HG03039 (cell line): ENCODE data around the gene IGFN1.

Experiments
- ATAC-seq: cut with Tn5 transposase; IDR thresholded peaks from one replicate; pipeline ENCODE4 v1.9.1; 2021; ENCODE audit warnings: mild to moderate bottlenecking, moderate library complexity; ENCODE audit not compliant: unreplicated experiment

Gene IGFN1

DNA sequence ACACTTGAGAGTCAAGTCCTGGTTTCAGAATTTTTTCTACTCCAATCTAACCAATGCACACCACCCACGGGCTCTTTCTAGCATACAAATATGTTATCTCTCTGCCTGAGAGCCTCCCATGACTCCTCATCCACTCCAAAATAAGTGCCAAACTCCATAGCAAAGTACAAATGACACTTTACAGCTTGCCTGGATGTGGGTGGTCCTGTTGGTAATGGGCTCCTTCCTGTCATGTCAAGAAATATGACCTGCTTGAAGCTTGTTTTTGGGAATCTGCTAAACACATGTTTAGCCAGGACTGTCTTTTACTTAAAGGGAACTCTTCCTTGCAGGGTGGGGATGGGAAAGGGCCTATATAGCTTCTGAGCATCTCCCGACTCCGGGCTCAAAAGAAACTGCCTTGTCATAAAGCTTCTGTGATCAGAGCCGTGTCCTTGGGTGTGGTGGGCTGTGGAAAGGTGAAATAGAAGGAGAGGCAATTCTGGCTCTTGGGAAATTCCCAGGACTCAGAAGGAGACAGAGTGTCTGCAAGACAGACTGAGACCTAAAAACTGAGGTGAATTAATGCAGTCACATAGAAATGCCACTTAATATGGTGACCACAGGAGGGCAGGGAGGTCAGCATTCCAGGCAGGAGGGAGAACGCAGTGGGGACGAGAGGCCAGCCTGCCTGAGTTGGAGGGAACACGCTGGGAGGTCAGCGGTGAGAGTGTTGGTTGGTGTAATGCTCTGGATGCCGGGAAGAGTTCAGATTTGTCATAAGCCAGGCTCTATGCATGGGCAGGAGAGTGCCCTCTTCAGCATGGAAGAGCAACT, 6.1 kb upstream of the IGFN1 start:
- no peak for ATAC-seq

DNA sequence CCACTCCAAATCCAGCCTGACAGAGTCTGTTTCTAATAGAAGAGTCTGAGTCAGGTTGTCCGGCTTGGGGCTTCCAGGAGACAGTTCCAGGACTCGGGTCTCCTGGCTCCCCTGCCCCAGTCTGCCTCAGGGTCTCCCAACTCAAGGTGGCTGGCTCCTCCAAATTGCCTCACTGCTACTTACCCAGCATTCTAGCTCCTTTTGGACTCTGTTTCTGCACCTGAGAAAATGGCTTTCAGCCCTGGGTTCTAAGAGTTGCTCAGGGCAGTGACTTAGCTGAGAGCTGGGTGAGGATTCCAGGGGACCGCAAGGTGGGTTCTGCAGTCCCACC, 5.5 kb upstream of the IGFN1 start:
- no peak for ATAC-seq

DNA sequence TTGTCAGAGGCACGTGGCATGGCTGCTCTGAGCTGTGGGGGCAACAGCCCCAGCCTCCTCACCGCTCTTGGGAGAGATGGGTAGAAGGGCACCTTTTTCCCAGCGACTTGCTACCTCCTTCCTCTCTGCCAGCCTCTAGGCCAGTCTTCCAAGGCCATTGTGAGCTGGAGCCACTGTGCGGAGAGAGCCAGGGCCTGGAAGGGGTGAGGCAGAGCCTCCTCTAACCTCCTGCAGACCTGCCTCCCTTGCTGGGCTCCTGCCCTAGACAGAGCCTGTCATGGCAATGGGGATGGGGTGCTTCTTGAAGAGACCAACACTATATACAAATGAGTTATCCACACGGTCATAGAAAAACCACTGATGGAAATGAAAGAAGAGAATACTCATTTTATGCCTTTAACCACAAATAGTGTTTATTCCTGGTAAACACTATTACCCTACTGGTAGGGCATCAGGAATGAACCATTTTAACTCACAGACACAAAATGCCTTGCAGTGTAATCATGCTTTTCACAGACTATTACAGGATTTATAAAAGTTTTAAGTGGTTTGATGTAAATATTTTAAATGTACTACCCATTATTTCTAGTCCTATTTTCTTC, 5.0 kb upstream of the IGFN1 start:
- no peak for ATAC-seq

DNA sequence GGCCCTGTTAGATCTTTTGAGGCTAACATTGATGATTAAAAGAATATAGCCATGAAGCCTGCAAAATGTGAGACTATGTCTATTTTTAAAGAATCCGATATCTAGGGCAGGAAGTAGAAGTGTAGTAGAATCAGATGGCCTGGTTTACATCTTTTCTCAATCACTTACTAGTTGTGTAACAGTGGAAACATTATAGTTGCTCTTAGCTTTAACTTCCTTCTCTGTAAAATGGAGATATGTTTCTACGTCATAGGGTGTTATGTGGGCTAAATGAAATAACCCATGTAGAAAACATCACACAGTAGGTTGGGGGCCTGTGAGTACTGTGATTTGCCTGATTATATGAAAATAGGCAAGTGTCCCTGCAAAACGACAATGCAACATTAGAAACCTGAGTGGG, 4.4 kb upstream of the IGFN1 start:
- no peak for ATAC-seq

DNA sequence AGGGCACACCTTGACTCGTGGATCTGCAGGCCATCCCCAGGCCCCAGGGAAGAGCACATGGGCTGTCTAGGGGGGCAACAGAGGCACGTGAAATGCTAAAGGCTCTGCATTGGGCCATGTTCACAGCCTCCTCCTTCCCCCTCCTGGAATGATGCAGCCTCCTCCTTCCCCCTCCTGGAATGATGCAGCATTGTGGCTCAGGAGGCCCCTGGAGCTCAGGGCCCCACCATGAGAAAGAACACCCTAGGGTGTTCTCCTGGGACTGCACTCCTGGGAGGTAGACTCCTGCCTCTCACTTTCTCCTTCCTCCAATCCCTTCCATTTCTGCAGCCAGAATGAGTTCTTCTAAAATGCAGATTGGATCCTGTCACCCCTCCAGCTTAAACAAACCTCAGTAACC, 1.5 kb upstream of the IGFN1 start:
- ATAC-seq = no peak

DNA sequence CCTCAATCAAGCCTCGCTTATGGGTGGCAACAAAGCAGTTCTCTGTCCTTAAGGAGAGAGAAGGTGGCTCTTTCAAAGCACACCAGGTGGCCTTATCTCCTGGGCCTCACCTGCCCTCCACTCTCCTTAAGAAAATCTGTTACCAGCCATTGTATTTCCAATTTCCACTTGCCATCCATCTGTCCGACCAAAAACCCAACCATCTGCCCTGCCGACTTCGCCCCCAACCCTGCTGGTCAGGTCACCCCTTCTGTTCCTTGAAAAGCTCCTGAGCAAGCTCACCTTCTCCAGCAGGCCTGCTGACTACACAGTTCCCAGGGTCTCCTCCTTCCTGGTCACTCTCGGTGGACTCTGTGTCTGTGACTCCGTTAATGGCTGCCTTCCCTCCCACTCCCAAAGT, 619 bp upstream of the IGFN1 start:
- no peak for ATAC-seq

DNA sequence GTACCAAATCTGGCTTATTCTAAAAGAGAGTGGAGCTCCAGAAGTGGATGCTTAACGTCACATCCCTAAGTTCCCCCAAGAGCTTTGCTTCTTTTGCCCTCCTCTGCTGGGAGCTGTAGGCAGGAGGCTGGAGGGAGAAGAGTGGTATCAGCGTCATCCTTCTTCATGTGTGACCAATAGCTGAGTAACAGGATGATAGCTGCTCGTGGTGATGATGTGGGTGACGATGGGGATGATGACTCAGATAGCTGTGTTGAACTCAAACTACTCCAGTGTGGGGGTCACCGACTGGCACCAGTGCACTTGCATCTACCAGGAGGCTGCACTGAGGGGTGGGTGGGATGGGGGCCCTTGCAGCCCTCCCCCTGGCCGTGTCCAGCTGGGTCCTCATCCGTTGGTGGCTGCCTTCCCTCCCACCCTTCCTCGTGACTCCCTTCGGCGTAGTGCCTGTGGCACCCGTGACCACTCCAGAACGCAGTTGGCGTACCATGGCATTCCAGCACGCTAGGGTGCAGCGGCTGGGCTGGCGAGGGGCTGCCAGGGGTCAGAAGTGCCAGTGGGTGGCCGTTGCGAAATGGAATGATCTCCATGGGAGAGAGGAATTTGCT, 1.1 kb downstream of the IGFN1 start:
- no peak for ATAC-seq

DNA sequence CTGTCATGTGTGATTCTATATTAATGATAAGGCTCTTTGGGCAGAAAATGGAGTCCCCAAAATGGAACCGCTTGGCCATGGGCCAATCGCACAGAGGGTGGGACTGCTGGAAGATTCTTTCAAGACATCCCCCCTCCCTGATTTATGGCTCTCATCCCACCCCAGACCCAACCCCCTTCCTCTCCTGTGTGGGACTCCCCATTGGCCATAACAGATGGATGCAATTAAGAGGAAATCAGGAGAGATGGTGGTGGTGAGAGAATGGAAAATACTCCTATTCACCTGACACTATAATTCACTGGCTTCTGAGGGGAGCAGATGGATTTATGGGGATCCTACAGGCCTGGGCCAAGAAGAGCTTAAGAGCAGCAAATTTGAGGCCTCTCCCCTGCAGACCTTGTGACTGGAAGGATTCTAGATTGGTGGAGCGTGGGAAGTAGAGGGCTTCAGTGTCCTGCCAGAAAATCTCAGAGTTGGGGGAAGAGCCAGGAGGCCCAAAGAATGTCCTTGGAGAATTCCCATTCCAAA, 1.7 kb downstream of the IGFN1 start:
- no peak for ATAC-seq

DNA sequence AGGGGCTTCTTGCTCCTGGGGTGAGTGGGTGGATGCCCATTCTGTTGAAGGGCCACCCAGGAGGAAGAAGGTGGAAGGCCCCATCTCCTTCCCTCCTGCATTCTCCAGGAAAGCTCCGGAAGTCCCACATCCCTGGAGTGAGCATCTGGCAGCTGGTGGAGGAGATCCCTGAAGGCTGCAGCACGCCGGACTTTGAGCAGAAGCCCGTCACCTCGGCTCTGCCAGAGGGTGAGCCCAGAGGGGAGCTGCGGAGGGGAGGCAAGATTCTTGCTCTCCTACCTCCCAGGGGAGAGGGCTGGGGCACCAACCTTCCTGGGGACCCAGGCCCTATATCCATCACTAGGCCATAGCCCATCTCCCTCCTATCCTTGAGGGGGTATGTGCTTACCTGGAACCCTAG, 3.4 kb downstream of the IGFN1 start:
- no peak for ATAC-seq

DNA sequence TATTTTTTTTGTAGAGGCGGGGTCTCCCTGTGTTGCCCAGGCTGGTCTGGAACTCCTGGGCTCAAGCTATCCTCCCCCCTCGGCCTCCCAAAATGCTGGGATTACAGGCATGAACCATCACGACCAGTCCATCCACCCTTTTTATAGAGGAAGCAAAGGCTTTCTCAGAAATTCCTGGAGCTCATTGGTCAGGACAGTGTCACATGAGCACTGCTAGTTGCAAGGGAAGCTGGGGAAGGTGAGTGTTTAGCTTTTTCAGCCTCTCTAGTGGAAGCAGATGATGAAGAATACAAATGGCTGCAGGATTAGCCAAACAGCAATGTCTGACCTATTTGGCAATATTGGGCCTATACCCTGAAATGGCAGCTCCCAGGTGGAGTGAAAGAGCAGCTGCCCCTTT, 8.0 kb downstream of the IGFN1 start:
- ATAC-seq = no peak

DNA sequence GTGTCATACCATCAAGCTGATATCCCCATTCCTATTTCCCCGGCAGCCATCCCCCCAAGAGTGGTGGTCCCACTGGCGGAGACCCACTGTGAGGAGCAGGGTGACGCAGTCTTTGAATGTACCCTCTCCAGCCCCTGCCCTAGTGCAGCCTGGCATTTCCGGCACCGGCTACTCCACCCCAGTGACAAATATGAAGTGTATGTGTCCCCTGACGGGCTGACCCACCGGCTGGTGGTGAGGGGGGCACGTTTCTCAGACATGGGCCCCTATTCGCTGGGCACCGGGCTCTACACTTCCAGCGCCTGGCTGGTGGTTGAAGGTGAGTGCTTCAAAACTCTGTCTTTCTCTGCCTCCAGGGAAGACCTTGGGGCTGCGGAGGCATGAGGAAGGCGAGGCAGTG, 14.4 kb downstream of the IGFN1 start:
- ATAC-seq = no peak

DNA sequence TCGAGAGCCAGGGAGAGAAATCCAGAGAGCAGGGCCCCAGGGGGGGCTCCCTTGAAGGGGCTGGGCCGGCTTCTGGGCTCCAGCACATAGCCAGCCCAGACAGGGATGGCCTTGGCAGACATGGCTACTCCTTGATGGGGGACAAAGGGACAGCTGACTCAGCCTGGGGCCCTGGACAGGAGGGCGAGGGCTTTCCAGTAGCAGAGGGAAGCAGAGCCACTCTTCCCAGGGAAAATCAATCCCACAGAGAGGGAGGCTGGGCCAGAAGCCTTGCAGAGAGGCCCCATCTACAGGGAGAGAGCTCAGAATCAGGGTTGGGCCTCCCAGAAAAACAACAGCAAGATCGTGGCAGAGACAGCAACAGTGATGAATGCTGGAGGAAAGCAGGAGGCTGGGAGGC, 15.6 kb downstream of the IGFN1 start:
- ATAC-seq = no peak

DNA sequence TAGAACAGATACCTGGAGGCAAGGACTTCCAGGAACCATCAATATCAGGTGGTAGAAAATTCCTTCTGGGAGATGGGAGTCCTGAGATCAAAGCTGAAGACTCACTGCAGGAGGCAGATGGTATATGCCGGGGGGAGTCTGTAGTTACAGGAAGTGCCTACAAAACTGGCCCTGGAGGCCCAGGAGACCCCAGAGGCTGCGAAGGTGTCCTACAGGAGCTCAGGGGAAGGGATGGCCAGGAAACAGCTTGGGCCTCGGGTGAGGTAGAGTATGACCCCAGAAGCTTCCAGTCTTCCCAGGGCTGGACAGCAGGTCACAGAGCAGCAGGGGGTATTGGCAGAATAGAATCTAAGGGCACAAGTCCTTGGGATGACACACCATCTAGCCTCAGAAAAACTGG, 16.4 kb downstream of the IGFN1 start:
- ATAC-seq = no peak

DNA sequence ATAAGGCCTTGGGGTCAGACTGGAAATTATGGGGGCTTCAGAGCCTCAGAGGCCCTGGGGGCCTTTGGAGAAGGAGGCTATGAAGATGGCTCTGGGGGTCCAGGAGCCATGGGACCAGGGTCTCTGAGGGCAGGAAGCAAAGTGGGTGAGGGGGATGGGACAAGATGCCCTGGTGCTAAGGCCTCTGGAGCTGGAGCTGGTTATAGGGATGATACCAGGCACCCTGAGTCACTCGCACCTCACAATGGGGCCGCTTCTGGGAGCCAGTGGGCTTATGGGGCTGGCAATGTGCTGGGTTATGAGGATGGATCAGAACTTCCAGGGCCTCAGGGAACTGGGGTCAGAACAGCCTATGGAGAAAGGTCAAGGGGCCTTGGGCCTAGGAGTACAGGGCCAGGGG, 17.6 kb downstream of the IGFN1 start:
- ATAC-seq = no peak

DNA sequence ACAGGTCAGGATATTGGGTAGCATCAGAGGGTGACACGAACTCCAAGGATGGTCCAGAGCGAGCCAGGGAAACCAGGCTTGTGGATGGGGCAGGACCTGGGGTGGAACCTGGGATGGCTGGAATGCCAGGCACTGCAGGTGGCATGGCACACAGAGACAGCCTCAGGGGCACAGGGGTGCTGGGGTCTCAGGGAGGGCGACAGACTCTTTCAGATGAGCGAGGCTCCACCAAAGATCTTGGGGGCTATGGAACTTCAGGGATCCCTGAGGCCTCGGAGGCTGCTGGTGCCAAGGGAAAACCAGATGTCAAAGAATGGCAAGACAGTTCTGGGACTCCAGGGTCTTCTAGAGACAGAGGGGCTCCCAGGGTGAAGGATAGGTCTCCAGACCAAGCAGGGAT, 21.4 kb downstream of the IGFN1 start:
- no peak for ATAC-seq

DNA sequence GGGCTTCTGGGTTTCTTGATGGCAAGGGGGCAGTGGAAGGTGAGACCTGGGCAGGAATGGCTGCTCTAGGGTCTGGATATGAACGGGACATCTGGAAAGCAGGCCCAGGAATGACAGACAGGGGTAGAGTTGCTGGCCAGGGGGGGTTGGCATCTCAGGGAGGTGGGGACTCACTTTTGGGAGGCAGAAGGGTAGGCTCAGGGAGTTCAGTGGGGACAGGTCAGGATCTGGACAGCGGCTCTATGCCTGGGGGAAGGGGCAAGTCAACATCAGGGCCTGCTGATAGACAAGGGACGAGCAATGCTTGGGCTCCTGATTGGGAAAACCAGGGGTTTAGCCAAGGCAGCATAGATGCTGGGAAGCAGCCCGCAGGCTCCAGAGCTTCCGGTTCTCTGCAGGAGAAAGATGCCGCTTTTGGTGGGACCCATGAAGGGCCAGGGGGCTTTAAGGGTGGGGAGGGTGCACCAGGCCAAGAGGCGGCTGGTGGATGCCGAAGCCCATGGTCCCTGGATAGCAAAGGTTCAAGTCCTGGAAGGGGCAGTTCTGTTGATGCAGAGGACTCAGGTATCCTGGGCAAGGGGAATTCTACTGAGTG, 21.9 kb downstream of the IGFN1 start:
- ATAC-seq = no peak

DNA sequence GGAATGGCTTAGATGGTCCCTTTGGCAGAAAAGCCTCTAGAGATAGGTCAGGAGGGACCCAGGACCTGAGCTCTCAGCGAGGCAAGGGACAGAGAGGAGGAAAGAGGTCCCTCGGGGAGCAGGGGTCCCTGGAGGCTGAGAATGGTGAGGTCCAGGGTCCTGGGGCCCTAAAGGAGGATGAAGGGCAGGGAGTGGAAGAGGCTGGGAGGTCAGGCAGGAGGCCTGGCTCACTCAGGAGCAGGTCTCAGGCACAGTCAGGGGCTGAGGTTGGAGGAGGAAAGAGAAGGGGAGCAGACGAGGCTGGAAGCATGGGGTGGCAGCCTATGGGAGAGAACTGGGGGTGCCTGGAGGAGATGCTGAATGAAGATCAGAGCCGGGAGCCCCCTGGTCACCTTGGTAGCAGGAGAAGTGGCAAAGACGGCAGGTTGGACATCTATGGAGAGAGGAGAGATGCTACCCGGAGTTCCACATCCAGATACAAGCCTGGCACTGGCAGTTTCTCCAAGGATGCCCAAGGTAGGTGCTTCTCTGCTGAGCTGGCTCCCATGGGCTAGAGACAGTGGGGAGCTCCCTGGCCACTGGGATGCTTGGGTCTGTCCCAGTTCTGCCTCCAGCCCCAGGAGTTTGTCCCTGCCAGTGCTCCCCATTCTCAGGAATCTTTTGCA, 22.6 kb downstream of the IGFN1 start:
- no peak for ATAC-seq

DNA sequence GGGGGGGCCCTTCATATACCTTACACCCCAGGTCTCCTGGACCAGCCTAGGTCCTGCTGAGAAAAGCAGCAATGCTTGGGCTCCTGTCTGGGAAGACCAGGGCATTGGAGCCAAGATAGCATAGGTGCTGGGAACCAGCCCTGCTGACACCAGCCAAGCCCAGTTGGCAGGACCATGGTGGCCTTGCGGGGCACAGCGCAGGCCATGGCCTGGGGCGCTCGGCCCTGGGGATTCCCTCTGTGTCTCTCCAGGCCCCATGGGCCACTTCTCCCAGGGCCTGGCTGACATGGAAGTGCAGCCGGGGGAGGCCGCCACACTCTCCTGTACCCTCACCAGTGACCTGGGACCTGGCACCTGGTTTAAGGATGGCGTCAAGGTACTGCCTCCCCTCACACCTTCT, 23.3 kb downstream of the IGFN1 start:
- no peak for ATAC-seq

DNA sequence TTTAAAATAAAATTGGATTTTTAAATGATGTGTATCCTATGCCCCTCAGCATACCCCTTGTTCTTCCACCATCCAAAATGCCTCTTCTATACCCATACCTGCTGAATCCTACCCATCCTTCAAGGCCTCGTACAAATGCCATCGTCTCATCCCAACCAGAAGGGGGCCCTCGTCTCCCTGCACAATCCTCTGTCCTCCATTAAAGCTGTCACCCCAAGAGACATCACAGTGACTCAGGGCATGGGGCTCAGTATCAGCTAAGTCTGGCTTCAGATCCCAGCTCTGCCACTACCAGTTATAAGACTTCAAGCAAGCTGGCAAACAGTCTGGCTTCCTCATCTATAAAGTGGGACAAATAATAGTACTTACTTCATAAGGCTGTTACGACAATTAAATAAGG, 23.8 kb downstream of the IGFN1 start:
- ATAC-seq = no peak

DNA sequence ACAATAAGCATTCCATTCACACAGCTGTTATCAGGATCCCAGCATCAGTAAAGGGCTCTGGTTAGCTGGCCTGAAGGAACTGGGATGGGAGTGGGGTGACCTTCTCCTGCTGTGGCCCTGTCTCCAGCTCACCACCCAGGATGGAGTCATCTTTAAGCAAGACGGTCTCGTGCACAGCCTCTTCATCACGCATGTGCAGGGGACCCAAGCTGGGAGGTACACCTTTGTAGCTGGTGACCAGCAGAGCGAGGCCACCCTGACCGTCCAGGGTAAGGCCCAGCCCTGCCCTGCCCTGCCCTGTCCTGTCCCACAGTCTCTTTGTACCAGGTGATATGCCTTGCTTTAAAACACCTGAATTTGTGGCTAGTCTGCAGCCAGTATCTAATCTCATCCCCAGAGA, 24.3 kb downstream of the IGFN1 start:
- no peak for ATAC-seq
